ENCODE results near the gene SNX1.

SNX1 gene

DNA sequence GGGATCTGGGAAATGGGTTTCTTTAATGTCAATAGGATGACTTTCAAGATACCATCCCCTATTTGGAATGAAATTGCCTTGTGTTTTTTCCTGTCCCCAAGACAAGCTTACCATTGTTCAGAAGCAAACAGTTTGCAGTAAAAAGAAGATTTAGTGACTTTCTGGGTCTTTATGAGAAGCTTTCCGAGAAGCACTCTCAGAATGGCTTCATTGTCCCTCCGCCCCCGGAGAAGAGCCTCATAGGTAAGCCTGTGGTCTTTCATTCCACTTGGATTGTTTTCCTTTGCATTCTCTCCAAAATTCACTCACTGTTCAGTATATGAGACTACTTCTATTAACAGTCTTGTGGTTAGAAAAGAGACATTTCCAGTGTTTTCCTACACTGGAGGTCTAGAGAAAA is 30.2 kb downstream of the SNX1 start:
- no peak for TF ChIP-seq ZNF830 (tag by site-specific recombination; IDR thresholded peaks at IDR 0.05; ENCODE audit: low read depth)
- TF ChIP-seq, protein P1, sequence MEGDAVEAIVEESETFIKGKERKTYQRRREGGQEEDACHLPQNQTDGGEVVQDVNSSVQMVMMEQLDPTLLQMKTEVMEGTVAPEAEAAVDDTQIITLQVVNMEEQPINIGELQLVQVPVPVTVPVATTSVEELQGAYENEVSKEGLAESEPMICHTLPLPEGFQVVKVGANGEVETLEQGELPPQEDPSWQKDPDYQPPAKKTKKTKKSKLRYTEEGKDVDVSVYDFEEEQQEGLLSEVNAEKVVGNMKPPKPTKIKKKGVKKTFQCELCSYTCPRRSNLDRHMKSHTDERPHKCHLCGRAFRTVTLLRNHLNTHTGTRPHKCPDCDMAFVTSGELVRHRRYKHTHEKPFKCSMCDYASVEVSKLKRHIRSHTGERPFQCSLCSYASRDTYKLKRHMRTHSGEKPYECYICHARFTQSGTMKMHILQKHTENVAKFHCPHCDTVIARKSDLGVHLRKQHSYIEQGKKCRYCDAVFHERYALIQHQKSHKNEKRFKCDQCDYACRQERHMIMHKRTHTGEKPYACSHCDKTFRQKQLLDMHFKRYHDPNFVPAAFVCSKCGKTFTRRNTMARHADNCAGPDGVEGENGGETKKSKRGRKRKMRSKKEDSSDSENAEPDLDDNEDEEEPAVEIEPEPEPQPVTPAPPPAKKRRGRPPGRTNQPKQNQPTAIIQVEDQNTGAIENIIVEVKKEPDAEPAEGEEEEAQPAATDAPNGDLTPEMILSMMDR (tag by site-specific recombination; IDR thresholded peaks at IDR 0.05), result no peak
- TF ChIP-seq MEIS1 (CRISPR knock-in tag; IDR thresholded peaks at IDR 0.05; ENCODE audit: borderline replicate concordance), result no peak
- TF ChIP-seq ZNF626 (tag by site-specific recombination; IDR thresholded peaks at IDR 0.05), result no peak
- TF ChIP-seq GLI4 (tag by site-specific recombination; IDR thresholded peaks at IDR 0.05), result no peak
- TF ChIP-seq, protein P2, sequence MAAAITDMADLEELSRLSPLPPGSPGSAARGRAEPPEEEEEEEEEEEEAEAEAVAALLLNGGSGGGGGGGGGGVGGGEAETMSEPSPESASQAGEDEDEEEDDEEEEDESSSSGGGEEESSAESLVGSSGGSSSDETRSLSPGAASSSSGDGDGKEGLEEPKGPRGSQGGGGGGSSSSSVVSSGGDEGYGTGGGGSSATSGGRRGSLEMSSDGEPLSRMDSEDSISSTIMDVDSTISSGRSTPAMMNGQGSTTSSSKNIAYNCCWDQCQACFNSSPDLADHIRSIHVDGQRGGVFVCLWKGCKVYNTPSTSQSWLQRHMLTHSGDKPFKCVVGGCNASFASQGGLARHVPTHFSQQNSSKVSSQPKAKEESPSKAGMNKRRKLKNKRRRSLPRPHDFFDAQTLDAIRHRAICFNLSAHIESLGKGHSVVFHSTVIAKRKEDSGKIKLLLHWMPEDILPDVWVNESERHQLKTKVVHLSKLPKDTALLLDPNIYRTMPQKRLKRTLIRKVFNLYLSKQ (tag by site-specific recombination; IDR thresholded peaks at IDR 0.05; ENCODE audit: borderline replicate concordance), result no peak
- TF ChIP-seq ZFP3 (tag by site-specific recombination; IDR thresholded peaks at IDR 0.05; ENCODE audit: low read depth), result no peak
- TF ChIP-seq ZNF146 (tag by site-specific recombination; IDR thresholded peaks at IDR 0.05), result no peak
- no peak for TF ChIP-seq ZNF571 (tag by site-specific recombination; IDR thresholded peaks at IDR 0.05)
- no peak for TF ChIP-seq ZBTB48 (tag by site-specific recombination; IDR thresholded peaks at IDR 0.05)
- TF ChIP-seq ZSCAN23 (tag by site-specific recombination; IDR thresholded peaks at IDR 0.05), result no peak
- TF ChIP-seq ZNF341 (tag by site-specific recombination; IDR thresholded peaks at IDR 0.05; ENCODE audit: low read depth), result no peak
- TF ChIP-seq ZNF335 (tag by site-specific recombination; conservative IDR thresholded peaks at IDR 0.05), result no peak
- TF ChIP-seq ZNF112 (tag by site-specific recombination; IDR thresholded peaks at IDR 0.05), result no peak
- TF ChIP-seq ZNF701 (tag by site-specific recombination; IDR thresholded peaks at IDR 0.05), result no peak
- no peak for TF ChIP-seq ZNF843 (tag by site-specific recombination; IDR thresholded peaks at IDR 0.05)
- Histone ChIP-seq H3K36me3 (ENCODE audit: control insufficient read depth in 2 of 2, insufficient read depth in 1 of 2, low read length in 2 of 2) (peaks cover 10 to 79% of the 10 kb centered on the region in 2 experiments), H3K4me1 (ENCODE audit: control insufficient read depth, insufficient read depth, low read length) (no peaks in the 10 kb centered on the region), H3K9me3 (ENCODE audit: control insufficient read depth, insufficient read depth, low read depth, low read length) (no peaks in the 10 kb centered on the region), H3K4me3 (ENCODE audit: low read depth, low read length) (no peak overlapping the region), H3K27ac (ENCODE audit: extremely low read depth, low read depth, low read length) (no peak overlapping the region)
- ChIA-PET POLR2A (no interaction called here), CTCF (interaction anchor here (0.7 kb wide), 1 partner anchor 53 kb away, joined by 3 read pairs; no protein-coding TSS in a partner anchor)

- Histone ChIP-seq H3K27ac (ENCODE audit: extremely low read depth, low read depth, low read length) (no peak overlapping the region), H3K36me3 (ENCODE audit: control insufficient read depth in 2 of 2, insufficient read depth in 1 of 2, low read length in 2 of 2) (peaks cover 10 to 81% of the 10 kb centered on the region in 2 experiments), H3K9me3 (ENCODE audit: control insufficient read depth, insufficient read depth, low read depth, low read length) (no peaks in the 10 kb centered on the region), H3K4me3 (ENCODE audit: low read depth, low read length) (no peak overlapping the region), H3K4me1 (ENCODE audit: control insufficient read depth, insufficient read depth, low read length) (no peaks in the 10 kb centered on the region)
- ChIA-PET CTCF (interaction anchor here (0.6 to 0.7 kb wide), 3 partner anchors 22 to 30 kb away, joined by 3 to 5 read pairs (median 5); no protein-coding TSS in a partner anchor), POLR2A (no interaction called here)
- TF ChIP-seq, protein P3, sequence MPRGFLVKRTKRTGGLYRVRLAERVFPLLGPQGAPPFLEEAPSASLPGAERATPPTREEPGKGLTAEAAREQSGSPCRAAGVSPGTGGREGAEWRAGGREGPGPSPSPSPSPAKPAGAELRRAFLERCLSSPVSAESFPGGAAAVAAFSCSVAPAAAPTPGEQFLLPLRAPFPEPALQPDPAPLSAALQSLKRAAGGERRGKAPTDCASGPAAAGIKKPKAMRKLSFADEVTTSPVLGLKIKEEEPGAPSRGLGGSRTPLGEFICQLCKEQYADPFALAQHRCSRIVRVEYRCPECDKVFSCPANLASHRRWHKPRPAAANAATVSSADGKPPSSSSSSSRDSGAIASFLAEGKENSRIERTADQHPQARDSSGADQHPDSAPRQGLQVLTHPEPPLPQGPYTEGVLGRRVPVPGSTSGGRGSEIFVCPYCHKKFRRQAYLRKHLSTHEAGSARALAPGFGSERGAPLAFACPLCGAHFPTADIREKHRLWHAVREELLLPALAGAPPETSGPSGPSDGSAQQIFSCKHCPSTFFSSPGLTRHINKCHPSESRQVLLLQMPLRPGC (tag by site-specific recombination; IDR thresholded peaks at IDR 0.05), result no peak
- no peak for TF ChIP-seq KLF9 (tag by site-specific recombination; IDR thresholded peaks at IDR 0.05; ENCODE audit: low read depth)
- no peak for TF ChIP-seq ZNF785 (tag by site-specific recombination; IDR thresholded peaks at IDR 0.05)
- no peak for TF ChIP-seq ZNF19 (tag by site-specific recombination; IDR thresholded peaks at IDR 0.05; ENCODE audit: low read depth)
- no peak for TF ChIP-seq ZSCAN30 (tag by site-specific recombination; IDR thresholded peaks at IDR 0.05)
- TF ChIP-seq ZNF423 (tag by site-specific recombination; IDR thresholded peaks at IDR 0.05), result no peak
- TF ChIP-seq ZNF514 (tag by site-specific recombination; IDR thresholded peaks at IDR 0.05), result no peak
- no peak for TF ChIP-seq ZNF214 (tag by site-specific recombination; IDR thresholded peaks at IDR 0.05; ENCODE audit: borderline replicate concordance)
- TF ChIP-seq, protein P4, sequence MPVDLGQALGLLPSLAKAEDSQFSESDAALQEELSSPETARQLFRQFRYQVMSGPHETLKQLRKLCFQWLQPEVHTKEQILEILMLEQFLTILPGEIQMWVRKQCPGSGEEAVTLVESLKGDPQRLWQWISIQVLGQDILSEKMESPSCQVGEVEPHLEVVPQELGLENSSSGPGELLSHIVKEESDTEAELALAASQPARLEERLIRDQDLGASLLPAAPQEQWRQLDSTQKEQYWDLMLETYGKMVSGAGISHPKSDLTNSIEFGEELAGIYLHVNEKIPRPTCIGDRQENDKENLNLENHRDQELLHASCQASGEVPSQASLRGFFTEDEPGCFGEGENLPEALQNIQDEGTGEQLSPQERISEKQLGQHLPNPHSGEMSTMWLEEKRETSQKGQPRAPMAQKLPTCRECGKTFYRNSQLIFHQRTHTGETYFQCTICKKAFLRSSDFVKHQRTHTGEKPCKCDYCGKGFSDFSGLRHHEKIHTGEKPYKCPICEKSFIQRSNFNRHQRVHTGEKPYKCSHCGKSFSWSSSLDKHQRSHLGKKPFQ (tag by site-specific recombination; IDR thresholded peaks at IDR 0.05), result no peak
- TF ChIP-seq ZBTB26 (tag by site-specific recombination; optimal IDR thresholded peaks at IDR 0.05), result no peak
- TF ChIP-seq ZNF138 (tag by site-specific recombination; IDR thresholded peaks at IDR 0.05; ENCODE audit: borderline replicate concordance), result no peak
- TF ChIP-seq SALL2 (tag by site-specific recombination; IDR thresholded peaks at IDR 0.05; ENCODE audit: borderline replicate concordance), result no peak
- TF ChIP-seq ZFP69B (tag by site-specific recombination; IDR thresholded peaks at IDR 0.05), result no peak
Observed at GRCh38 chr15:64127521-64128270, 31.9 kb downstream of the SNX1 start.

Data from HEK293 (cell line).